Limb (tissue), 2 donors: ENCODE data around the gene SLC25A26.

Experiments used
- DNase-seq, 2 donors: peaks; one replicate each; pipeline ENCODE4 v3.0.0-alpha.2; 2016; ENCODE audit errors: extremely low spot score in 2 of 2

The SLC25A26 gene

DNA sequence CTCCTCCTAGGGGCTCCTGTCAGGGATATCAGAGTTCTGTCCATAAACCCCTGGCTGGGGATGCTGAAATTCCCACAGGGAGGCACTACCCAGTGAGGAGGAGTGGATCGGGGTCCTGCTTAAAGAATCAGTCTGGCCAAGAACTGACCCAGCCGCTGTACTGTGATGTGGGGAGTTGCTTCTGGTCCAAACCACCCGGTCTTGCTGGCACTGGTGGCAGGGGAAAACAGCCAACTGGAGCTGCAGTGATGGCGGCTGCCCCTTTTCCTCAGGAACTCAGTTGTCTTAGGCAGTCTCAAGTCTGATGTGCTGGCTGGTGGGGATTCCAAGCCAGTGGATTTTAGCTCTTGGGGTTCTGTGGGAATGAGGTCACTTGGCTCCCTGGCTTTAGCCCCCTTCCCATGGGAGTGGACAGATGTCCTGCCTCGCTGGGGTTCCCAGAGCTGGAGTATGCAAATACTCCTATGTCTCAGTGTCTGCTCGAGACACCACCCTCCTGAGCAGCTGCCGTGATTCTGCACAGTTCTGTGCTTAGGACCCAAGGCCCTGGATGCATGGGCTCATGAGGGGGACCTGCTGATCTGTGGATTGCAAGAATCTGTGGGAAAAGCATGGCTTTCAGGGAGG, 97.1 kb downstream of the SLC25A26 start:
- DNase-seq: no peak

DNA sequence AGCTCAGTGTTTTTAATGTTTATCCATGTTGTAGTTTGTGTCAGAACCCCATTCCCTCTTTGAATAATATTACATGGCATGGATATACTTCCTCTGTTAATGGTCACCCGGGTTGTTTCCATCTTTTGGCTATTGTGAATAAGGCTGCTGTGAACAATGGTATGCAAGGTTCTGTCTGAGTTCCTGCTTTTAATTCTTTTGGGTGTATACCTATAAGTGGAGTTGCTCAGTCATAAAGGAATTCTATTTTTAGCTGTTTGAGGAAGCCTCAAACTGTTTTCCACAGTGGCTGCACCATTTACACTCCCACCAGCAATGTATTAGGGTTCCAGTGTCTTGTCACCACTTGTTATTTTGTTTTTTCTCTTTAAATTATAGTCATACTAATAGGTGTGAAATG, 99.6 kb downstream of the SLC25A26 start:
- no peak for DNase-seq

DNA sequence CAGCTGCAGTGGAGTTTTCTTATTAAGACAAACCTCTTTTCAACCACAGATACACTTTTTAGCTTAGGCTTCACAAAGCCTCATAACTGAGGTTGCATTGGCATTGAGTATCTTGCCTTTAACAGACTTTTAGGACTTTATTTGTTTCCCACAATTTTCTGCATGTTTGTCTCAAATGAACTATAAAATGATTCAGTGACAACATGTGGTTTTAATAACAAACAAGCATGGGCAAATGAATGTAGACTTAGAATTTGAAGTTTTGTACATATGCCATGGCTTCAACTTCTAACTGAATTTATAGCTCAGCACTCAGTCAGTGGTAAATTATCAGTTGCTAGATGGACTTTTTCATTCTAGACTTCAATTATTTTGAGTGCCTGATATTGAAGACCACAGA, 101.6 kb downstream of the SLC25A26 start:
- no peak for DNase-seq

DNA sequence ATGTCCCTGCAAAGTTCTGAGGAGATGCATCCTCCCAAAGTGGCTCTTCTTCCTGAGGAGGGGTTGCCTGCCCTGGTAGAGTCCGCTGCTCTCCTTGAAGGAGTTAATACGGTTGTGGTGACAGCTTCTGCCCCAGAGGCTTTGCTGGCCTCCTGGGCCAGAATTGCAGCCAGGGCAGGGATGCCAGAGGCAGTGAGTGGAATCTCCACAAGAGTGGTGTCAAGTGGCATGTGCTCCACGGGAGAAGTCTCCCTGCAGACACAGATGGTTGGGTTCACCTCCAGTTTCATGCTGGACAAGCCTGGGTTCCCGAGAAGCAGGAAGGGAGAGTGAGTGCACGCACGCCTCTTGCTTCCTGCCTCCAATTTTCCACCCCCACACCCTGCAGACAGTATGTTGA, 105.5 kb downstream of the SLC25A26 start:
- DNase-seq: no peak

DNA sequence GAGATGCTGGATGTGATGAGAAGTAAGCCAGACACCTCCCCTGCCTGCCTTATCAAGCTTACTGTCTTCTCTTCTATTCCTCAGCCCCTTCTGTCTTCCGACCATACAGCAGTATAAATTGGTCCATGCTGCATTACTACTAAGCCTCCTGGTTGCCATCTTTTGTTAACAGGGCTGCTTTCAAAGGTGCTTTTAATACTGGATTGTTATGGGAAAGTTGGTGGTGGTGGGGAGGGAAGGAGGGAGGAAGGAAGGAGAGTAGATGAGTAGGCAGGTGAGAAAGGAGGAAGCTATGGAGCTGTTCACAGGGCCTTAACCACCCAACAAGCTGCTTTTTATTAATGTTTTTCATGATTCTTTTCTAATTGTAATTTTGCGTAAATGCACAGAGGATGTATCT, 114.9 kb downstream of the SLC25A26 start:
- no peak for DNase-seq

DNA sequence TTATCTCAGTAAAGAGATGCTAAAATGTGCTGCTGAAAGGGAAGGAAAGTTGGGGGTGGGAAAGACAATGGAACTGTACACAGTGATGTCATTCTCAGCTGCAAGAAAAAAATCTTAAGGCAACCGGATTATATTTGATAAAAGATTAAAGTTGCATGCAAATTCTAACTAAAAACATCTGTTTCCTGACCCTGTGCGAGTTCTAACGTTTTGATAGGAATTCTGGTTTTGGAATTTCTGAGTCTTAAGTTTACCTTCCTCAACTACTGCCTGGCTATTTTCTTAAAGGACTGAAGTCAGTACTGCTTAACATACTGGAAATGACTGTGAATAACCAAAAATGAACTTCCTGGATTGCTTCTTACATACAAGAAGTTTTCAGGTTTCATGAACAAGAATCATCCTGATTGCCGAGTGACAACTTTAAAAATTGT, 115.5 kb downstream of the SLC25A26 start:
- peak in 1 of 2 donors; percentile 48 for DNase-seq

DNA sequence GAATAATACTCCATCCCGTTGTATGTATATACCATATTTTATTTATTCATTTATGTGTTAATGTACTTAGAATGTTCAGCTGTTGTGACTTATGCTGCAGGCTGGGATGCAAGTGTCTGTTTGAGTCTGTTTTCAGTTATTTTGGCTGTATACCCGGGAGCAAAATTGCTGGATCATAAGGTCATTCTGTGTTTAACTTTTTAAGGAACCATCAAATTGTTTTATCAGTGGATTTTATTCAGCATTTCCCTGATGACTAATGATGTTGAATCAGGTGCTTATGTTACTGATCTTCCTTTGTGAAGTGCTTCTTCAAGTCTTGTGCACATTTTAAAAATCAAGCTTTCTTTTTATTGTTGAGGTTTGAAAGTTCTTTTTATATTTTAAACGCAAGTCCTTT, 118.1 kb downstream of the SLC25A26 start:
- no peak for DNase-seq

DNA sequence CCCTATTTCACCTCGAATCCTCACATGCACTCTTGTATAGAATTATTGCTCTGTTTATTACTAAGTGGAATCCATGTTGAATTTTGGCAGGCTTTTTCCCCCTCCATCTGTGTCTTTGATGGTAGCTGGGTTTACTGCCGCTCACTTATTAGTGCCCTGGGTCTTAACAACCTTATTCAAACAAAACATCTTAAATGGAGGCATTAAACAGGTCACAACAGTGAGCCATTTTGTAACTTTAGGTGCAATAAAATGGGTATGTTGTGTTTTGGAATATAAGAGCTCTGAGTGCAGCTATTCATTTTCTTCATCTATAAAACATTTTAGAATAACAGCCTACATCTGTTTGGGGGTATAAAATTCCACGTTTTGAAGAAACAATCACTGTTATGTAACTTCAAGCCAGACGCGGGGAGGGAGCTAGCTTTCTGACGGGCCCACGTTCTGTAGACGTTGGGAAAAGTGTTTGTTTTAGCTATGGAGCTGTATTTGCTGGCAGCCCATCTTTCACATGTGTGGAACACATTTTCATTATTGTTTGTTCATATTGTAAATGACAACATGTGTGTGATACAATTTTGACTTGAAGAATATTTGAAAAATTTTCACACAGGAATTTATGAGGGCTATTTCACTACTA, 122.0 kb downstream of the SLC25A26 start:
- peak in 1 of 2 donors; percentile 72 for DNase-seq

DNA sequence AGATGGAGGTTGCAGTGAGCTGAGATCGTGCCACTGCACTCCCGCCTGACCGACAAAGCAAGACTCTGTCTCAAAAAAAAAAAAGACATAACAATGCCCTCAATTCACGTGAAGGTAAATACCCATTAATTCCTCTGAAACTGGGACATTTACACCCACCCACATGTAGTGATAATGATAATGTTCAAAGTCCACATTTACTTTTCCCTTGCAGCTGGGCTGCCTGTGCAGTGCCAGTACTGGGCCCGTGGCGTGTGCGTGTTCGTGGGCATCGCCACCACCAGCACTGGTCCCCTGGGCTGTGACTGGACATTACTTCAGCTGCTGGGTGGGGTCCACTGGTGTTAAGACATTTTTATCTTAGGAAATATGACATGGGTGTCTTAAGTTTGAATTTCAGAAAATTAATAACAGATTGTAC, 123.6 kb downstream of the SLC25A26 start:
- no peak for DNase-seq

DNA sequence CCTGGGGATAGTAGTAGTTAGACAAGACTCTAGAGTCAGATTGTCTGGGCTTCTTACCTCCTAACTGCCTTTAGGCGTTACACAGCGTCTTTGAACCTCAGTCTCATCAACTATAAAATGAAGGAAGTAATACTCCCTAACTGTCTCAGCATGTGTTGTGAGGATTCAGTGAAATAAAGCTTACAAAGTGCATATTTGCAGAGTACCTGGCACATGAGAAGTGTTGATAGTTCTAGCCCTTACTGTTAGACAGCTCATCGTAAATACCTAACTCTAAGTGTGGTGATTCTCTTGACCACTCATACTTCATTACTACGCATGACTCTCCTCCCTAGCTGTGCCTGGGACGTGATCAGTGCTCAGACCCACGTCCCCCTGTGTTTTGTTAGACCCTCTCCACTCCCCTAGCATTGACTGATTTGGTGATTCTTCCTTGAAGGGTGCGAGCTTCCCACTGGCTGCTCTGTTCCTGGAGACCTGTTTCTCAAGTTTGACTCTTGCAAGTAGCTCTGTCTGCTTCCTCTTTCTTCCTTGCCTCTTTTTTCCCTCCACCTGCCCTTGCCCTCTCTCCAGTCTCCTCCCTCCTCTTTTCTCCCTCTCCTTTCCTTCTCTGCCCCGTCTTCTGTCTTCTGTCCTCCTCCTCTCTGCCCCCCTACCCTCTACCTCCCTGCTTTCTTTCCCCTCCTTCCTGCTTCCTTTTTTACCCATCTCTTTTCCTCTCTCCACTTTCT, 124.2 kb downstream of the SLC25A26 start:
- no peak for DNase-seq

DNA sequence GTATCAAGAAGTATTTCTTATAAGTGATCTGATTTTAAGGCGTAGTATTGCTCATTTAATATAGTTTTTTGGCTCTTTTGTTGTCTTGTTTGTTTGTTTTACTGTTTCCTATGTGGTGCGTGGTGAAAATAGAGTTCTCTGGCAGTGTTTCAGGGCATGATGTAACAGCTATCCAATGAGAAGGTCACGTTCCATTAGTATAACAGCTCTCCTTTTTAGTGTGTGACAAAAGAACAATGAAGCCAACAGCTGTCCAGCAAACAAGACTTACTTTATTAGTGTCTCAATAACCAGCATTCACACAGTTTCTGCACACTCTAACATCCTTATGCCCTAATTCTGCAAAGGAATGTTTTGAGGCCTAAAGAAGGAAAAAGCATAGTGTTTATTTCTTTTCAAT, 127.9 kb downstream of the SLC25A26 start:
- peak in 1 of 2 donors; percentile 74 for DNase-seq

DNA sequence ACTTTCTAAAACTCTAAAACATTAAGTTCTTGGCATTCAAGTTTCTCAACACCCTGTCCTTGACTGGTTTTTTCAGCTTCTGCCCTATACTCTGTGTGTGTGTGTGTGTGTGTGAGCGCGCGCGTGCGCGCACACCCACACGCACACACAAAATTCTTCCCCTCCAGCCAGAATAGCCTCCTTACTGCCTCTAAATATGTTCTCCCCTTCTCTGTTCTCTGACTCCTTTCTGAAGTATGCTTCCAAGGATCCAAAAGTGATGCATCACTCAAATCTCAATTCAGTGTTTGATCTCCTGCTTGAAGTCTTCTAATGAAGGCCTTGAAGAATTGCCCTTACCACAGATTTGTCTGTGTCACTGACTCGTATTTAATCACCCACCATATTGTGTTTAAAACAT, 129.8 kb downstream of the SLC25A26 start:
- DNase-seq: no peak

DNA sequence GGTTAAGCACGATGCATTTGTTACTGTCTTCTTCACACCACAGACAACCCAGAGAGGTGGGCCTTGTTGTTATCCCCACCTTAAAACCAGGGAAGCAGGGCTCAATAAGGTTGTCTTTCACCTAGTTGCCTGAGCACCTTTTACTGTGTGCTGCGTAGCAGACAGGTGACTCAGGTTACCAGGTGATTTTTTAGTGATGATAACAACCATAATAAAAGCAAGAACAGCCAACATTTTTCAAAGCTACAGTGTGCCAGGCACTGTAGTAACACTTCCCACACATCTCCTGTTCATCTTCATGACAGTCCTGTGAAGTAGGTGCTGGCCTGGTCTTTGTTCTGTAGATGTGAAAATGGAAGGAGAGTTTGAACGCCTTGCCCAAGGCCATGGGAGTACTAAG, 132.2 kb downstream of the SLC25A26 start:
- DNase-seq: no peak

DNA sequence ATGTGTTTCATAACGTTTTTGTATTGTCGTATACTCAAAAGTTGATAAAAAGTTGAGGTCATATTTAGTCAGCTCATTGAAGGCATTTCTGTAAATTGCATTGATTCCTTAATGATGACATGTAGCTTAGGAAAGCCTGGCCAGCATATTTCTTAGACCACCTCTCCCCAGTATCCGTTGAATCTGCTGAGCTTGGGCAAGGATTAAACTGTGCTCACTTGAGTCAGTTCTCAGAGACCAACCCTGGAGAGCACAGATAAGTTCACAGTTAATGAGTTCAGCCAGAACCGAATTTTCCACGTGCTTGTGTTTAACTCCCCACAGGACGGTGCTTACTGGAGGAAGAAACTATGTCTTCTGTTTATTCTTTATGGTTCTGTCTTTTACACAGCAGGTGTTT, 132.7 kb downstream of the SLC25A26 start:
- DNase-seq: peak in 1 of 2 donors; percentile 22

DNA sequence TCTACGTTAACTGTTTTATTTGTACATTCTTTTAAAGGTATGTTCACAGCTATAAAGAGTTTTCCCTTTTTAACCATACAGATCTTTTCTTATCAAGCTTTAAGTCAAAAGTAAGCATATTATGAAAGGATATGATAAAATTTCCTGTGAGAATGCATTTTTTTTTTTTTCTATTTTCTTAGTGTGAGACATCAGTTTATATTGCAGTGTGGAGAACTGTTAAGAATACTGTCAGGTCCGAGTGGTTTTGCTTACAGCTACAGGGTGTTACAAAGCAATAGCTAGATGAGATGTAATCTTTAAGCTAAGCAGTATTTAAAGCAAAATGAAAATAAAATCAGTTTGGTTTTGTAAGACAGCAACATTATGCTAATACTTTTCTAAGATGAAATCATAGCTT, 133.2 kb downstream of the SLC25A26 start:
- DNase-seq: no peak

DNA sequence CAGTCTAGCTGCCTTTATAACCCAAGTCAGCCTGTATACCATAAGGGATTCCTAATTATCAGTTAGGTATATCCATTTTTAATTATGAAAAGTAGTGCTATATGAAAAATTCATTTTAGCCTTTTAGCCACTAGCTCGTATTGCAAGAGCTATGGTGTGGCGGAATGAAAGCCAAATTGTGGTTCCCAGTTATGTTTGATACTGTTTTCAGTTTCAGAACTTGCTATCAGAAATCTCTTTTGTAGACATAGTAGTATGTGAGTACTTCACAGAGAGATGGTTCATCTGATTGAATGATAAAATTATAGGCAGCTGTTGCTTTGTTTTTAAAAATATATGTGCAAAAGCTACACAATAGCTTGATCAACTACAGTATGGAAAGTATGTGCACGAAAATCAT, 134.6 kb downstream of the SLC25A26 start:
- no peak for DNase-seq

DNA sequence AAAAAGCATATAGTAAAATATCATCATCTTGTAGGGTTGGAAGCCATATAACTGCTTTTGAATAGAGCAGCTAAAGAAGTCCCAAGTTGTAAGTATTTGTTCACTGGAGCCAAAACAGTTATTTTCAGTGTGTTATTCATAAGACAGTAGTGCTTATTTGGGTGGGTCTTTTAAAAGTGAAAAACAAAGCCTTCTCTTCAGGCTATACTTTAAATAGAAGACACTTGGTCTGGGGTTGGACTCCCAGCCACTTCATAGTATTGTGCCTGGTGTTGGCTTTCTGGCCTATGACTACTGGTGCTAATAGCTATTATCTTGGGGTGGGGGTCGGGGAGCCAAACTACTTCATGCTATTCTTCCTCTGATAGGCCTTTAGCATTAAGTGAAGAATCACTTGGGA, 135.2 kb downstream of the SLC25A26 start:
- DNase-seq: no peak

DNA sequence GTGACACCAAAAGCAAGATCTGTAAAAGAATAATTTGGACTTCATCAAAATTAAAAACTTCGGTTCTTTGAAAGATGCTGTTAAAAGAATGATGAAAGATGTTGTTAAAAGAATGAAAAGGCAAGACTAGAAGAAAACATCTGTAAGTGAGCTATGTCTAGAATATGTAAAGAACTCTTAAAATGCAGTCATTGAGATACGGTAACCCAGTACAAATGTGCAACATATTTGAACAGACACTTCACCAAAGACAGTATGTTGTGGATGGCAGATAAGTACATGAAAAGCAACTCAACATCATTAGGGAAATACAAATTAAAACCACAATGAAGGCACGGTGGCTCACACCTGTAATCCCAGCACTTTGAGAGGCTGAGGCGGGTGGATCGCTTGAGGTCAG, 140.6 kb downstream of the SLC25A26 start:
- no peak for DNase-seq

DNA sequence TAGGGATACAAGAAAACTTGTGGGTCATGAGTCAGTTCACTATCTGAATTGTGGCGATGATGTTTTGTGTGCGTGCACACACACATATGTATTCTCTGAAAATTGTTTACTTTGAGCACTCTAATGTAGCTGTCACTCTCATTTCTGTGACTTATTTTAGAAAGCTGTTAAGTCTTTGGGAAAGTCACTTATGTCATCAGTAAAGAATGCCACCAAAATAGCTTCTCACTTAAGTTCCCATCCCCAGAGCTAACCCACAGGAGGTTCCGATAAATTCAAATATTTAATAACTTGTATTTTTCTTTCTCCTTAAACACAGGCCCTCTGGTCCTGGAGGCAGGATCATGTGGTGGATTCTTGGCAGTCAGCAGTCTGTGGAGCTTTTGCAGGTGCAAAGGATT, 141.7 kb downstream of the SLC25A26 start:
- DNase-seq: peak in 1 of 2 donors; percentile 80

DNA sequence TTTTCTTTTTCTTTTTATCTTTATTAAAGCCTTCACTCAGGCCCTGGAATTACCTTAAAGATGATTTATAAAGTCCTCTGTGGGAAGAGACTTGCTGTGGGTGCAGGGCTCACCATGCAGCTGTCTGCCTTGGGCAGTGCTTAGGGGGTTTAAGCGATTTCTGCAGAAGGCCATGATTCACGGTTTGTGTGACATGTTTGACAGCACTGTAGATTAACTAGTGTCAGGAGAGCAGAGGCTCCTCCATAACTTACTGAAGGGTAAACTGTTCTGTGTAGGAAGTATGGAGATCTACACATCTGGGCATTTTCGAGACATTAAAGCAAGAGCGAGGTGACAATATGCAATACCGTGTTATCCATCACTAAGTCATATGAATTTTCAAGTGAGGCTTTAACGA, 142.3 kb downstream of the SLC25A26 start:
- DNase-seq: peak in 1 of 2 donors; percentile 30

DNA sequence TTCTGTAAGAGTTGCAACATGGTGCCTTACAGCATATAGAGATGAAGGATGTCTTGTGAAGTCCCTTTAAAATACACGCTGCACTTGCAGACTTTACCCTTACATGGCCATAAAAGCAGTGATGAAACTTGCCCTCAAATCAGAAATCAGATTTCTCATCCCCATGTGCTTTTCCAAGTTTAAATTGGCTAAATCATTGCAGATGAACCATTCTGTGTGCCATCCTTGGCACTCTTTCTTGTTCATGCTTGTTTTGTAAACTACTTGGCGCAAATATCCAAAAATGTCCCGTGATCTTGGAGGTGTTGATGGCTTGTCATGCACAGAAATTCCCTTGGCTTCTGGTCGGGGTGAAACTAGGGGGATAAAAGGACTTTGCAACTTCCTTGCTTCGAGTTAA, 144.3 kb downstream of the SLC25A26 start:
- DNase-seq: no peak

DNA sequence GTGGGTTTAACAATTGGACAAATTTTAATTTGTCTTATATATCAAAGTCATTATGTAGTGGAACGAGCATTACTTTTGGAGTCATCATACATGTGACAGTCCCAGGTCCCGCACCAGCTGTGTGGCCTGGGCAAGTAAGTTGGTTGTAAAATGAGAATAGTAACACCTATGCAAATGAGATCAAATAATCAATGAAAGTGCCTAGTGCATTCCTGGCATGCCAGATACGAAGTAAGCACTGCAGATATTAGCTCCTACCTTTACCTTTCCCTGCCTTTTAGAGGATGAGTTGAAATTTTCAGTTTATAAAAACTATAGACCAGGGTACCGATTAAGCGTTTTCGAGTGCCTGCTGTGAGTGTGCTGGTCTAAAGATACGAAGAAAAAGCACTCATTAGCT, 145.9 kb downstream of the SLC25A26 start:
- no peak for DNase-seq

DNA sequence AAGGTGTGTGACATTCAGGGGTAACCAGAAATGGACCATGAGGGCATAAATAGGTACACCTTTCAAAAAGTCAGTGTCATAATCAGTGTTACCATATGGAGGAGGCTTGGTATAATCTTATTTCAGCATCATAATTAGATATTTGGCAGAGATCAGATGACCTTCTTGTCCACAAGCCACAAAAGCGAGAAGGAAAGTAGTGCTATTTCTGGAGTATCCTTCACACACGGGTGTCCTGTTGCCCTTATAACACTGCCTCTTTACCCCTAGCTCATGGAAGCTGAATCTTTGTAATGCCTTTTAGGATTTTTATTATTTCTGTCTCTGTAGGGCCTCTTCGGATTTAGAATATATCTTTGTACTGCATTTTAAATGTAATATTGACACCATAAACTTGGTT, 147.2 kb downstream of the SLC25A26 start:
- DNase-seq: no peak
